Endothelial cell of umbilical vein (primary cell): ENCODE results near the gene FCMR. TPM values are rescaled to one million over a fixed set of nuclear protein-coding genes. Genes with fewer than 3 reads are reported as not detected.

ENCODE experiments used
- polyA plus RNA-seq, 4 experiments: library from polyadenylated mRNA; depleted of rRNA in 3 of 4; stranded (reverse) in 3 of 4; unstranded in 1 of 4; fragments of >200 nt; gene quantifications; 2 replicates each; pipeline versions ENCODE4 v1.2.1 to v1.2.3, GENCODE V29; 2011 to 2012; ENCODE audit warnings: missing spikeins in 1 of 4
- total RNA-seq: library from RNA; stranded (reverse); gene quantifications from 2 replicates; pipeline ENCODE4 v1.2.3, GENCODE V29; 2021

The FCMR gene
- total and polyA plus RNA-seq, 2 donors (not counting 3 experiments of a cell fraction or from before 2014, with no cell fraction given): not detected

Other genes starting within 250 kb of the FCMR start
- gene MAPKAPK2, start 237.0 kb downstream of the FCMR start, total RNA-seq: 69.1 and 74.2 TPM in 2 replicates
- 52.4 and 52.9 TPM in 2 replicates for gene MAPKAPK2, start 237.0 kb downstream of the FCMR start, polyA plus RNA-seq
- gene IL19, start 151.2 kb downstream of the FCMR start, total RNA-seq: not detected in 2 replicates
- gene IL19, start 151.2 kb downstream of the FCMR start, polyA plus RNA-seq: not detected in 2 replicates
- not detected in 2 replicates for gene IL10, start 149.4 kb downstream of the FCMR start, total RNA-seq
- not detected in 2 replicates for gene IL10, start 149.4 kb downstream of the FCMR start, polyA plus RNA-seq
- gene IL20, start 56.3 kb downstream of the FCMR start, total RNA-seq: not detected in 2 replicates
- gene IL20, start 56.3 kb downstream of the FCMR start, polyA plus RNA-seq: not detected in 2 replicates
- not detected in 2 replicates for gene IL24, start 24.5 kb downstream of the FCMR start, total RNA-seq
- not detected in 2 replicates for gene IL24, start 24.5 kb downstream of the FCMR start, polyA plus RNA-seq
- not detected in 2 replicates for gene PIGR, start 24.5 kb upstream of the FCMR start, total RNA-seq
- gene PIGR, start 24.5 kb upstream of the FCMR start, polyA plus RNA-seq: not detected in 2 replicates
- gene FCAMR, start 48.5 kb upstream of the FCMR start, total RNA-seq: not detected in 2 replicates
- gene FCAMR, start 48.5 kb upstream of the FCMR start, polyA plus RNA-seq: not detected in 2 replicates
- gene C1orf116, start 110.8 kb upstream of the FCMR start, total RNA-seq: 0.07 TPM in 1 of 2 replicates, not detected in the other
- not detected in 2 replicates for gene C1orf116, start 110.8 kb upstream of the FCMR start, polyA plus RNA-seq
- gene YOD1, start 129.3 kb upstream of the FCMR start, total RNA-seq: 5.6 and 5.9 TPM in 2 replicates
- gene YOD1, start 129.3 kb upstream of the FCMR start, polyA plus RNA-seq: 0.81 and 1.2 TPM in 2 replicates
- 1.8 and 2.0 TPM in 2 replicates for gene PFKFB2, start 131.3 kb upstream of the FCMR start, total RNA-seq
- 0.70 and 0.78 TPM in 2 replicates for gene PFKFB2, start 131.3 kb upstream of the FCMR start, polyA plus RNA-seq
- gene C4BPB, start 166.9 kb upstream of the FCMR start, total RNA-seq: not detected in 2 replicates
- gene C4BPB, start 166.9 kb upstream of the FCMR start, polyA plus RNA-seq: not detected in 2 replicates
- gene C4BPA, start 182.3 kb upstream of the FCMR start, total RNA-seq: not detected in 2 replicates
- not detected in 2 replicates for gene C4BPA, start 182.3 kb upstream of the FCMR start, polyA plus RNA-seq